Ovary (tissue), 3 donors: ENCODE measurements around the gene C1orf87.

ENCODE experiments used
- POLR2A ChIP-seq: fragments of 450-650 bp; IDR thresholded peaks from one replicate; pipeline ENCODE4 v1.6.1; 2017; ENCODE audit warnings: antibody characterized with exemption, mild to moderate bottlenecking, moderate library complexity
- TF ChIP-seq, protein P1 (sequence below), 3 donors: fragments of 450-650 bp in 2 of 3; fragments of 200-600 bp in 1 of 3; IDR thresholded peaks; one replicate each; pipeline versions ENCODE4 v1.5.1 to v1.8.0; 2016 to 2022; ENCODE audit warnings: antibody characterized with exemption in 3 of 3, mild to moderate bottlenecking in 1 of 3
- donor health status: DM: no; HTN: no; CAD: no.

DNA sequence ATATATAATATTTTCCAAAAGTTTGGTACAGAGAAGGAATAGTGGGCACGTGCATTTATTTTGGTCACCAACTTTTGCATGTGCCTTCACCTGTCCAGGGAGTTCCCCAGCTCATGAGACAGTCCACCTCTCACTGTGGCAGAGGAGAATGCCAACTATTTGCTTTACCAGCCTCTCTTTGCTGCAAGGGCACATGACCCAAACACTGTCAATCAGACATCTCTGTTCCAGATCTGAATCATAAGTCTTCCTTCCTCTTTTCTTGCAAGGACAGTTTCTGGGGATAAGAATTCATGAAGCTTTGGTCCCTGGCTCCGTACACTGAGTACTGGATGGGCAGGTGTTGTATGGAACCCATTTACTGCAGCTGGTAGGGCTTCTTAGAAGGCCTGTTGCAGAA lies 38.6 kb downstream of the C1orf87 start:
- TF ChIP-seq, protein P1, sequence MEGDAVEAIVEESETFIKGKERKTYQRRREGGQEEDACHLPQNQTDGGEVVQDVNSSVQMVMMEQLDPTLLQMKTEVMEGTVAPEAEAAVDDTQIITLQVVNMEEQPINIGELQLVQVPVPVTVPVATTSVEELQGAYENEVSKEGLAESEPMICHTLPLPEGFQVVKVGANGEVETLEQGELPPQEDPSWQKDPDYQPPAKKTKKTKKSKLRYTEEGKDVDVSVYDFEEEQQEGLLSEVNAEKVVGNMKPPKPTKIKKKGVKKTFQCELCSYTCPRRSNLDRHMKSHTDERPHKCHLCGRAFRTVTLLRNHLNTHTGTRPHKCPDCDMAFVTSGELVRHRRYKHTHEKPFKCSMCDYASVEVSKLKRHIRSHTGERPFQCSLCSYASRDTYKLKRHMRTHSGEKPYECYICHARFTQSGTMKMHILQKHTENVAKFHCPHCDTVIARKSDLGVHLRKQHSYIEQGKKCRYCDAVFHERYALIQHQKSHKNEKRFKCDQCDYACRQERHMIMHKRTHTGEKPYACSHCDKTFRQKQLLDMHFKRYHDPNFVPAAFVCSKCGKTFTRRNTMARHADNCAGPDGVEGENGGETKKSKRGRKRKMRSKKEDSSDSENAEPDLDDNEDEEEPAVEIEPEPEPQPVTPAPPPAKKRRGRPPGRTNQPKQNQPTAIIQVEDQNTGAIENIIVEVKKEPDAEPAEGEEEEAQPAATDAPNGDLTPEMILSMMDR (IDR thresholded peaks at IDR 0.05) = no peak
- no peak for TF ChIP-seq POLR2A
